ENCODE data around the gene TMEM234. TPM values are rescaled to one million over a fixed set of nuclear protein-coding genes. Genes with fewer than 3 reads are reported as not detected.

TMEM234 gene
- total RNA-seq, 1 donor from 2014 or later, result 14.4 TPM

DNA sequence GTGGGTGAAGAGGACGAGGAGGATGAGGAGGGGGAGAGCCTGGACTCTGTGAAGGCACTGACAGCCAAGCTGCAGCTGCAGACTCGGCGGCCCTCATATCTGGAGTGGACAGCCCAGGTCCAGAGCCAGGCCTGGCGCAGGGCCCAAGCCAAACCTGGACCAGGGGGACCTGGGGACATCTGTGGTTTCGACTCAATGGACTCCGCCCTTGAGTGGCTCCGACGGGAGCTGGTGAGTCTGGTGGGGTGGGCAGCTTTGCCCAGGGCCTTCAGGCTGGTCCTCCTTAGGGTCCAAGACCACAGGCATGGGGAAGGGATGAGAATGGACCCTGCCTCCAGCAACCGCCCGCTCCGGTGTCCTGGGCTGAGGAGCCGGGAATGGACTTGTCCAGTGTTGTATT is 25.3 kb upstream of the TMEM234 start:
- H3K4me3 ChIP-seq (ENCODE audit: low read depth, low read length), result no peak overlapping the region

DNA sequence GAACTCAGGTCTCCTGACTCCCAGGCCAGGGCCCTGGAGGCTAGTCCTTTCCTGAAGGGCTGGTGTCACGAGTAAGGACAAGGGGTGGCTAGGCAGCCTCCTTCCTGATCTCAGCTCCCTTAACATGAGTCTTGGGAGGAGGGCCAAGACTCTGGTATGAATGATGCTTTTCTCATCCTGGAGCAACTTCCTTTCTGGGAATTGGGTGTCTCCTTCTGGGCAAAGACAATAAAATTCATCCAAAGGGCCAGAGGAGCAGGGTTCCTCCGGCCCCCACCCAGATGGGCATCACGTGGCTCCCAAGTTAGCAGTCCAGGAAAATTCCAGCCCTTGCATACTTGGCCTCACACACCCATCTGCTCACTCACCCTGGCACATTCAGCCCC is 24.7 kb upstream of the TMEM234 start, which contains the start of gene FAM167B:
TSS of gene FAM167B (plus strand) at position 335 of the 386 bp plus-strand sequence. CDS start 200 bp downstream, outside the sequence.
- no peak for DNase-seq (ENCODE audit: low read depth)
- TF ChIP-seq, protein P1, sequence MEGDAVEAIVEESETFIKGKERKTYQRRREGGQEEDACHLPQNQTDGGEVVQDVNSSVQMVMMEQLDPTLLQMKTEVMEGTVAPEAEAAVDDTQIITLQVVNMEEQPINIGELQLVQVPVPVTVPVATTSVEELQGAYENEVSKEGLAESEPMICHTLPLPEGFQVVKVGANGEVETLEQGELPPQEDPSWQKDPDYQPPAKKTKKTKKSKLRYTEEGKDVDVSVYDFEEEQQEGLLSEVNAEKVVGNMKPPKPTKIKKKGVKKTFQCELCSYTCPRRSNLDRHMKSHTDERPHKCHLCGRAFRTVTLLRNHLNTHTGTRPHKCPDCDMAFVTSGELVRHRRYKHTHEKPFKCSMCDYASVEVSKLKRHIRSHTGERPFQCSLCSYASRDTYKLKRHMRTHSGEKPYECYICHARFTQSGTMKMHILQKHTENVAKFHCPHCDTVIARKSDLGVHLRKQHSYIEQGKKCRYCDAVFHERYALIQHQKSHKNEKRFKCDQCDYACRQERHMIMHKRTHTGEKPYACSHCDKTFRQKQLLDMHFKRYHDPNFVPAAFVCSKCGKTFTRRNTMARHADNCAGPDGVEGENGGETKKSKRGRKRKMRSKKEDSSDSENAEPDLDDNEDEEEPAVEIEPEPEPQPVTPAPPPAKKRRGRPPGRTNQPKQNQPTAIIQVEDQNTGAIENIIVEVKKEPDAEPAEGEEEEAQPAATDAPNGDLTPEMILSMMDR (conservative IDR thresholded peaks at IDR 0.05; ENCODE audit: low read depth, low read length), result no peak
- no peak within 1 kb of the TSS for H3K4me3 ChIP-seq (ENCODE audit: low read depth, low read length)

More for the DNA sequence above, 25.3 kb upstream of the TMEM234 start:
- TF ChIP-seq, protein P1 (conservative IDR thresholded peaks at IDR 0.05; ENCODE audit: low read depth, low read length), result no peak
- DNase-seq (ENCODE audit: low read depth), result no peak

DNA sequence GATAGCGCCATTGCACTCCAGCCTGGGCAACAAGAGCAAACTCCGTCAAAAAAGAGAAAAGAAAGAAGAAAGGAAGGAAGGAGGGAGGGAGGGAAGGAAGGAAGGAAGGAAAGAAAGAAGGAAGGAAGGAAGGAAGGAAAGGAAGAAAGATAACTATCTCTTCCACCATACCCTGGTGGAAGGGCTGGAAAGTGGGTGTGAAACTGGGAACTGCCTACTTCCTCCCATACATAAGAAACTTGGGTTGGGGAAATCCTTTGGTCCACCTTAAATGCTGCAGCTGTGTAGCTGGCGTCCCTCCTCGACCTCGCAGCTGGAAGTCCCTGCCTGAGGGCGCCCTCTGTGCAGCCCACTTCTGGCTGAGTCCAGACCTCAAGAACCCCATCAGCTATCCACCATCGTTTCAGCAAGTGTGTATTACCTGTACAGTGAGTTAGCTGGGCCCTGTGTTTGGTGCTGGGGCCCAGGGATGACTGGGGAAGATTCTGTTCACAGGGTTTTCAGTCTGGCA is 20.2 kb upstream of the TMEM234 start:
- TF ChIP-seq, protein P1 (conservative IDR thresholded peaks at IDR 0.05; ENCODE audit: low read depth, low read length), result no peak
- DNase-seq (ENCODE audit: low read depth), result no peak
- H3K4me3 ChIP-seq (ENCODE audit: low read depth, low read length), result no peak overlapping the region

DNA sequence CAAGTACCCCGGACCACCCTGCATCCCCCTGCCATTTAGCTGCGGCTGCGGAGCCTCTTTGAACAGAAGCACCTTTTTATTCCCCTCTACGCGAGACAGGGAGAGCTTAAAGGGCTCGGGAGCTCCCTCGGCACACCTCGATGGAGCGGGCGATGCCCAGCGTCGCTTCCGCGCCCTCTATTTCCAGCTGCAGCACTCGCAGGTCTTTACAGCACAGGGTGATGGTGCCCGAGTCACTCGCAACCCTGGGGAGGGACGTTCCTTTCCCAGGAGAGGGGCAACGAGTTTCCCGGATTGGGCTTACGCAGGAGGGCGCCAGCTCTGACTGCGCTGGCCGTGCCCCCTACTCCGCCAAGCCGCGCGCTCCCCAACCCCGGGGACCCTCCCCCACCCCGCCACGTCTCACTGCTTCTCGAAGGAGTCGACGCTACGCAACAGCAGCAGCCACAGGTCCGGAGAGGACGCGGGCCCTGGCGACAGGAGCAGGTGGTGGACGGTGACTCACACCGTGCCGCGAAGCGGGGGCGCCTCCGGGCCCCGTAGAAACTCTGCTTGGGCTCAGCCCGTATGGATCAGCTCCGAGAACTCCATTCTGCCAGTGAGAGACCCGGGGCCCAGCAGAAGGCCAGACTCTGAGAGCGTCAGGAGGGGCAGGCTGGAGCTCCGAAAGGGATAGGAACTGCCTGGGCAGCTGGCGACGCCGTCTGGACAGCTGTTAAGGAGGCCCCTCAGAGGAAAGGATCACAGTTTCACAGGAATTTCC is 19.0 kb upstream of the TMEM234 start:
- peak overlapping the region; percentile 61 for H3K4me3 ChIP-seq (ENCODE audit: low read depth, low read length)
- TF ChIP-seq, protein P1 (conservative IDR thresholded peaks at IDR 0.05; ENCODE audit: low read depth, low read length), result no peak
- no peak for DNase-seq (ENCODE audit: low read depth)

DNA sequence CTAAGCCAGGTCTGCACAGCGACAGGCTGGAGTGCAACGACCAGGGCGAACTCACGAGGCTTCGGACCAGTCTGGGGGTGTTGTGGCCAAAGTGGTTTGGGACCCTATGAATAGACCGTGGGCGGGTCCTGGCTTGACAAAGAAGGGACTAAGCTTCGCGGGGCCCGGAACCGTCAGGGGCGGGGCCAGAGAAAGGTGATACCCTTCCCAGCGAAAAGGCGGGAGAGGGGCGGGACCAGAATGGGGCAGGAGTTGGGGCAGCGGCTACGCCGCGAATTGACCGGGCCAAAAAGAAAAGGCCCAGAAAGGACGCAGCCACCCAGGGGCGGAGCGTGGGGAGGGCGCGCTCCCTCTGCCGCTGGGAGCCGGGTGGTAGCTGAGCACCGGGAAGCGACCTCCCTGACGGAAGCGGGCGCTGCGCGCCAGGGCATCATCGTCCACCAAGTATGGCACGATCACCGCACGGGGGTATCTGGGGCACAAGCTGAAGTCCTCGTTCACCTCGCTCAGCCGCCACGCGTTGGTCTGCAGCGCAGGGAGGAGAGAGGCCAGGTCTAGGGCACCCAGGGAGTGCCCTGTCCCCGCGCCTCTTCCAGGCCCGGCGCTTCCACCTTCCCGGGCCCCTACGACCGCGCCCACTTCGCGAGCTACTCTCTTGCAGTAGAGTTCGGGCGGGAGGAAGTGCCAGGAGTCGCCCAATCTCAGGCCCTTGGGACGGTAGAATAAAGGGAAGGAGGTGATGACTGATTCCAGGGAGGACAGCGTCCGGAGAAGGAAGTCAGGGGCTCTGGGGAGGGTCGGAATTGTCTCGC is 18.2 kb upstream of the TMEM234 start:
- DNase-seq (ENCODE audit: low read depth), result no peak
- peak overlapping the region; percentile 61 for H3K4me3 ChIP-seq (ENCODE audit: low read depth, low read length)
- TF ChIP-seq, protein P1 (conservative IDR thresholded peaks at IDR 0.05; ENCODE audit: low read depth, low read length), result peak; percentile 15

DNA sequence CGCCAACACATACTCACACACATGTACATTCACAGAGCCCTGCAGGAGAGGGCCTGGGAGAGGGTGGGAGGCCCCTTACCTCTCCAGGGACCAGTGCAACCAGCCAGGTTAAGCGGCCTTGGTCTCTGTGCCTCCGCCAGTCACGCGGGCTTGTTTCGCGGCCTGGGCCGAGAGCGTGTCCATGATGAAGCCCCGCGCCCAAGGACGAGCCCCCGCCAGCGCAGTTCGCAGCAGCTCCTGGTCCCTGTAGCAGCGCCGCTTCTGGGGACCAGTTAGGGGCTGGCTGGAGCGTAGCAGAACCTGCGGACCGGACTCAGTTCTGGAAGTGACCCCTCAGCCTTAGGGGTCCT is 17.6 kb upstream of the TMEM234 start:
- DNase-seq (ENCODE audit: low read depth), result no peak
- H3K4me3 ChIP-seq (ENCODE audit: low read depth, low read length), result peak overlapping the region; percentile 61
- TF ChIP-seq, protein P1 (conservative IDR thresholded peaks at IDR 0.05; ENCODE audit: low read depth, low read length), result no peak

Measured in epithelial cell of proximal tubule (primary cell).